DND-41 (cell line): ENCODE data around the gene USP34.

Experiments used
- CTCF ChIP-seq: IDR thresholded peaks from 2 replicates; pipeline ENCODE4 v1.5.1; 2012; ENCODE audit warnings: borderline replicate concordance, low read length, moderate library complexity, mild to moderate bottlenecking; ENCODE audit not compliant: poor library complexity, severe bottlenecking; ENCODE audit errors: extremely low read depth
- EZH2 ChIP-seq: IDR thresholded peaks from 3 replicates; pipeline ENCODE4 v1.6.1; 2012; ENCODE audit warnings: borderline replicate concordance, low read depth, mild to moderate bottlenecking, moderate library complexity, low read length, inconsistent platforms; ENCODE audit not compliant: severe bottlenecking

DNA sequence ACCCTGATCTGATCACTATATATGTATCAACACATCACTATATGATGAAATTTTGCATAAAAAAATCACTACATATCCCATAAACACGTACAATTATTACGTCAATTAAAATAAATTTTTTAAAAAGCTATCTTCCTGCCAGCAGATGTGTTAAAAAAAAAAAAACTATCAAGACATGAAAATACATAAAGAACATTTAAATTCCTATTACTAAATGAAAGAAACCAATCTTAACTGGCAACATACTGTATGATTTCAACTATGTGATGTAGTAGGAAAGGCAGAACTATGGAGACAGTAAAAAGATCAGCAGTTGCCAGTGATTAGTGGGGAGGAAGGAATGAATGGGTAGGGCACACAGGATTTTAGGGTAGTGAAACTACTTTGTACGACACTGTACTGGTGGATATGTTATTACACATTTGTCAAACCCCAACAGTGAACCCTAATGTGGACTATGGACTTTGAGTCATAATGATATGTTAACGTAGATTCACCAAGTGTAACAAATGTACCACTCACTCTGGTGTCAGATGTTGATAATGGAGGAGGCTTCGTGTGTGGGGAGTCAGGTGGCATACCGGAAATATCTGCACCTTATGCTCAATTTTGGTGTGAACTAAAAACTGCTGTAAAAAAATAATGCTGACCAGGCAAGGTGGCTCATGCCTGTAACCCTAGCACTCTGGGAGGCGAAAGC is 27.4 kb downstream of the USP34 start:
- TF ChIP-seq CTCF (no peak), EZH2 (no peak)
